GM19238 (cell line): Measurements from ENCODE around the gene ENDOG.
"Not testable (repeated sequence)": the region's sequence is repeated elsewhere in the genome, so short reads cannot be mapped to it uniquely, and the experiment has no call there.

Experiments used
- DNase-seq: peaks from one replicate; pipeline ENCODE4 v3.0.0; 2011; ENCODE audit warnings: low spot score; ENCODE audit not compliant: insufficient read length

Gene ENDOG

DNA sequence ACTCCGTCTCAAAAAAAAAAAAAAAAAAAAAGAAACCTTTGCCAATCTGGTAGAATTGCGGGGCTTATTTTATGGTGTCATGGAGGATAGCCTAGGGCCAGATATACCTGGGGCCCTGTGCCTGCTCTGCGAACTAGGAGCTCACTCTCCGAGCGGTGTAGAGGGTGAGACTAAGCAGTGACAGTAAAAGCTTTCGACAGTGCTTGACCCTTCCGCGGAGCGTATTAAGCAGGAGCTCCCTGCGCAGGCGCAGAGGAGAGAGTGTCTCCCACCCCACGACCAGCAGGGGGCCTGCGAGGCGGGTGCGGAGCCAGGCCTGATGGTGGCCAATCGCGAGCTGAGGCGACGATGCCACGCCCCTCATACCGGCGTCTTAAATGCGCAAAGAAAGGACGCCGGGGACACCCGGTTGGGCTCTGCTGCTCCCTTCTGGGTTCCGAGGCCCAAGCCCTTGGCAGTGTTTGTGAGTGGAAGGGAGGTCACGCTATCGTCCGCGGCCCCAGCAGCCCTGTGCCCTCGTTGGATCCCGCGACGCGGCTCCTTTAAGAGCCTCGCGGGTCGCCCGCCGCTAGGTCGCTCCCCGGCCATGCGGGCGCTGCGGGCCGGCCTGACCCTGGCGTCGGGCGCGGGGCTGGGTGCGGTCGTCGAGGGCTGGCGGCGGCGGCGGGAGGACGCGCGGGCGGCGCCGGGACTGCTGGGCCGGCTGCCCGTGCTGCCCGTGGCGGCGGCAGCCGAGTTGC is at the start of gene ENDOG:
Gene ENDOG (plus strand): TSS at position 402 of the 740 bp plus-strand sequence. CDS start 185 bp downstream, at position 587.
- peak; percentile 100 for DNase-seq

DNA sequence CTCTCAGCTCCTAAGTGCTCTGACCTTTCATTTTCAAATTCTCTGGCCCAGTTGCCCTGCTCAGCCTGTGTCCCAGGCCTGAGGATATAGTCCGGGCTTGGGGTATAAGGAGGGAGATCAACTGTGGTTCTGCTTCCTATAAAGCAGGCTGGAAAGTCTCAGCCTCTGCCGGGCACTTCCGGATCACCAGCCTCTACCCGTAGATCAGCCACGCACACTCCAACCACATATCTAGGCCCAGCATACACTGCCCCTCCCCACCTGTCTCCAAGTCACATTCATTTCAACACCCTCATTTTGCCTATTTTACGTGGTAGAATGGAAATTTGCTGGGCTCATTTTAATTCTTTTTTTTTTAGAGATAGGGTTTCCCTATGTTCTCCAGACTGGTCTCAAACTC is 49.7 kb upstream of the ENDOG start:
- no peak for DNase-seq

DNA sequence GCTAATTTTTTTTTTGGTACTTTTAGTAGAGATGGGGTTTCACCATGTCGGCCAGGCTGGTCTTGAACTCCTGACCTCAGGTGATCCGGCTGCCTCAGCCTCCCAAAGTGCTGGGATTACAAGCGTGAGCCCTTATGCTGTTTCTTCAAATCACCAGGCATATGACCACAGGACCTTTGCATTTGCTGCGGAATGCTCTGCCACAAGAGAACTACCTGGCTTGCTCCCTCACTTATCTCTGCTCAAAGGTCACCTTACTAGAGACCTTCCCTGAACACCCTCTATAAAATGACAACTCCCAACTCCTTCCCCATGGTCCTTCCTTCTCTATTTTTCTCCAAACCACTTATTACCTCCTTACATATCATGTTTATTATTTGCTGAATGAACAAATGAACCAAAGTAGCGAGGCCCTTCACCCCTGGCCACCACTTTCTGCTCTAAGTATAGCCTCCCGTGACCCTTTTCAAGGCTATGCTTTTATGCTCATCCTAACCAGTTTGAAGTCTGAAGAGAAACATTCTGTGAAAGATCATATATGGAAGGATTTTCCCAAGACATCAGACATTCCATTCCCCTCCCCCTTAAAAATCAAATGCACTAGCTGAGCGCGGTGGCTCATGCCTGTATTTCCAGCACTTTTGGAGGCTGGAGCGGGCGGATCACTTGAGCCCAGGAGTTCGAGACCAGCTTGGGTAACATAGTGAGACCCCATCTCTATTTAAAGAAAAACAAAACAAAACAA is 47.8 kb upstream of the ENDOG start:
- no peak for DNase-seq

DNA sequence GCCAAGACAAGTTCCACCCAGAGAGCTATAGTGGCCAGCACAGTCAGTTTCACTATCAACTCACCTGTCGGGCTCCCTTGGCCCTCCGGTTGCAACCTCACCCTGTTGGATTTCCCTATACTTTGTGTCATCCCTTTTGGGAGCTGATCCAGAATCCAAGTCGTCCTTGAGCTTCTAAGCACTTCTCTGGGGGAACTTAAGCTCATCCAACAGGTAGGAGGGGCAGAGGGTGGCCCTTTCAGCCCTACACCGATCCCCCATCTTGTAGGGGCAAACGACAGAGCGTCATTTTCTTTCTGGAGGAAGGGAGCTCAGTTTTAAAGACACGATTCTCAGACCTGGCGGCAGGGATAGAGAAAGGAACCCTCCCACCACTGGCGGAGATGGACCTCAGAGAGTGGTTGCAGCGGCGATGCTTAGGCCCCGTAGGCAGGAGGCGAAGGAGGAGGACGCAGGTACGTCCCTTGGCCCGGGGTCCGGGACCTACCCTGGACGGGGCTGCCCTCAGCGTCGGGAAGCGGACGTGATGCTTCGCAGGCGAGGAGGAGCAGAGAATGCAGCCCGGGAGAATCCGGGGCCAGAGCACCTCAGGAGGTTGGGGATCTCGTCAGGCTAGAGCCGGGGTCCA is 47.1 kb upstream of the ENDOG start:
- no peak for DNase-seq

DNA sequence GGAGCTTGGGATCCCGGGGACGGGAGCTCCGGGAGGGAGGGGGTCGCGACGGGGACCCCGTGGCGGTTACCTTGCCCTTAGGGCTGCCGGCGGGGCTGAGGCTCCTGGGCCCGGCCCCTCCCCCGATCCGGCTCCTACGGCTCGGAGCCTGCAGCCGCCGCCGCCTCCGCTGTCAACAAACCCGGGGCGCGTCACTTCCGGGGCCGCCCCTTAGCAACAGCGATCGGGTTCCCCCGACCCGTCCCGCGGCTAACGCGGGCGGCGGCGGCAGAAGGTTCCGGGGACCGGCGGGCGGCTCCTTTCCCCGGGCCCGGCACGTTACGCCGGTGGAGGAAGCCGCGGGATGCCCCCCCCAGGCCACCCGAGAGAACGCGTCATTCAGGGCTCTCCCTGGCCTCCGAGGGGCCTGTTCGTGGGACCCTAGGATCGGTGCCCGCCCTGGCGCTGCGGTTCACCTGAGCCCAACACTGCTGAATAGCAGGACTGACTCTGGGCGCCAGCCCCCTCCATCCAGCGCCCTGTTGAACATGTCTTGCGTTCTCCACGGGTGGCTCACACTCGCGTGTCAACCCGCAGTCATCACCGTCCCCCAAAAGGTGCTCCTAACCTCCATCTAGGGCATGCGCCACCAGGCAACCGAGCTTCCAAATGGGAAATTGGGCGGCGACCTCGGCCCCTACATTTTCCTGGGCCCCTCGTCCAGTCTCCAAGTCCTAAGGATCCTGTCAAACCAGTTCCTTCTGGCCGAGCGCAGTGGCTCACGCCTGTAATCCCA is 46.4 kb upstream of the ENDOG start, which contains the start of gene ZER1:
Gene ZER1 (minus strand): TSS at position 183 of the 775 bp plus-strand sequence. CDS start 16,362 bp downstream, outside the sequence.
- DNase-seq, result peak; percentile 97

DNA sequence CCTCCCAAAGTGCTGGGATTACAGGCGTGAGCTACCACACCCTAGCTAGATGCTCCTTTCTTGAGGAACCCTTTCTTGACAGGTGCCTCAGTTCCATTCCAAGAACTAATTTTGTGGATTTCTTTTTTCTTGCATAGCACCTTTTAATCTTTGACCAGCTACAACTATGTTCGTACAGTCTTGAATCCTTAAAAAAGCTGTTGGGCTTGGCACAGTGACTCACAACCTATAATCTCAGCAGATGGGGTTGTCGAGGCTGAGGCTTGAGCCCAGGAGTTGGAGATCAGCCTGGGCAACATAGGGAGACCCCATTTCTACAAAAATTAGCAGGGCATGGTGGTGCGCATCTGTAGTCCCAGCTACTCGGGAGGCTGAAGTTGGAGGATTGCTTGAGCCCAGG is 45.3 kb upstream of the ENDOG start:
- no peak for DNase-seq

DNA sequence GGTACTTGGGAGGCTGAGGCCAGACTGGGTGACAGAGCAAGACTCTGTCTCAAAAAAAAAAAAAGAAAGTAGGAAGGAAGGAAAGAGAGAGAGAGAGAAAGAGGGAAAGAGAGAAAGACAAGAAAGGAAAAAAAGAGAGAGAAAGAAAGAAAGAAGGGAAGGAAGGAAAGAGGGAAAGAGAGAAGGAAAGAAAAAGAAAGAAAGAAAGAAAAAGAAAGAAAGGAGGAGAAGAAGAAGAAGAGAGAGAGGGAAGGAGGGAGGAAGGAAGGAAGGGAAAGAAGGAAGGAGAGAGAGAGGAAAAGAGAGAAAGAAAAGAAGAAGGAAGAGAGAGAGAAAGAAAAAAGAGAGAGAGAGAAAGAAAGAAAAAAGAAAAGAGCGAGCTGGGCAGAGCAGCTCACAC is 43.5 kb upstream of the ENDOG start:
- DNase-seq, result no peak

DNA sequence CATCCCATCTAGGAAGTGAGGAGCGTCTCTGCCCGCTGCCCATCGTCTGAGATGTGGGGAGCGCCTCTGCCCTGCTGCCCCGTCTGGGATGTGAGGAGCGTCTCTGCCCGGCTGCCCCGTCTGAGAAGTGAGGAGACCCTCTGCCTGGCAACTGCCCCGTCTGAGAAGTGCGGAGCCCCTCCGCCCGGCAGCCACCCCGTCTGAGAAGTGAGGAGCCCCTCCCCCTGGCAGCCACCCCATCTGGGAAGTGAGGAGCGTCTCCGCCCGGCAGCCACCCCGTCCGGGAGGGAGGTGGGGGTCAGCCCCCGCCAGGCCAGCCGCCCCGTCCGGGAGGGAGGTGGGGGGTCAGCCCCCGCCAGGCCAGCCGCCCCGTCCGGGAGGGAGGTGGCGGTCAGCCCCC is 38.2 kb upstream of the ENDOG start:
- DNase-seq, result not testable (repeated sequence)

DNA sequence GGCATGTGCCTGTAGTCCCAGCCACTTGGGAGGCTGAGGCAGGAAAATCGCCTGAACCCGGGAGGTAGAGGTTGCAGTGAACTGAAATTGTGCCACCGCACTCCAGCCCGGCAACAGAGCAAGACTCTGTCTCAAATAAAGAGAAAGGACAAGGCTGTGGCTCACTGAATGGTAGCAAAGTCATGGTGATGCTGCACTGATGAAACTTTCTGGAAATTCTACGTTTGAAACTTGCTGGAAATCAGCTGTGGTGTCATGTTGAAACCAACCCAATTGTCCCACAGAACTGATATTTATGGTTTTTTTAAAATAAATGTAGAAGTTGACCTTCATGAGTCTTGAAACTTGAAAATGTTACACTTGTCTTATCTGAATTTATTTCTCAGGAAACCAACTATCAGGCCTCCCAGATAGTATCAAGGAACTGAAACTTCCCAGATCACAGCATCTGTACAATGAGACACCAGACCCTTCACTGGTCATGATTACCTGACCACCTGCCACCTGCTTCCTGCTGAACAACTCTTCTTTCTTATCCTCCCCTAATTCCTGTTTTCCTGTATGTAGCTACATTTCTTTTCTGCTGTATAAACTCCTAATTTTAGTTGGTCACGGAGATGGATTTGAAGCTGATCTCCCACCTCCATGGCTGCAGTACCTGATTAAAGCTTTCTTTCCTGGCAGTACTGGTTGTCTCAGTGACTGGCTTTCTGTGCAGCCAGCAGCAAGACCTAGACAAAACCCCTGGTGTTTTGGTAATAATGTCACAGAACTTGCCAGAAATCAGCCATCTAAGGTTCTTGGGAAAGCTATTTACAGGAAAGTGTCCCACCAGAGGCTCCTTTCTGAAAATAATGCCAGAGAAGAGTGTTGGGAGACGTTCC is 36.9 kb upstream of the ENDOG start:
- no peak for DNase-seq

DNA sequence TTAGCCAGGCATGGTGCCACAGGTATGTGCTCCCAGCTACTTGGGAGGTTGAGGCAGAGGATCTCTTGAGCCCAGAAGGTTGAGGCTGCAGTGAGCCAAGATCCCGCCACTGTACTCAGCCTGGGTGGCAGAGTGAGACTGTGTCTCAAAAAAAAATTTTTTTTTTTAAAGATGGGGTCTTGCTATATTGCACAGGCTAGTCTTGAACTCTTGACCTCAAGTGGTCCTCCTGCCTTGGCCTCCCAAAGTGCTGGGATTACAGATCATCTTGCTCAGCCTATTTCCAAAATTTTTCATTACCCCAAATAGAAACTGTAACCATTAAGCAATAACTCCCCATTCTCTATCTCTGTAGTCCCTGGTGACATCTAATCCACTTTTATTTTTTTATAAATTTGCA is 35.6 kb upstream of the ENDOG start:
- DNase-seq, result no peak

DNA sequence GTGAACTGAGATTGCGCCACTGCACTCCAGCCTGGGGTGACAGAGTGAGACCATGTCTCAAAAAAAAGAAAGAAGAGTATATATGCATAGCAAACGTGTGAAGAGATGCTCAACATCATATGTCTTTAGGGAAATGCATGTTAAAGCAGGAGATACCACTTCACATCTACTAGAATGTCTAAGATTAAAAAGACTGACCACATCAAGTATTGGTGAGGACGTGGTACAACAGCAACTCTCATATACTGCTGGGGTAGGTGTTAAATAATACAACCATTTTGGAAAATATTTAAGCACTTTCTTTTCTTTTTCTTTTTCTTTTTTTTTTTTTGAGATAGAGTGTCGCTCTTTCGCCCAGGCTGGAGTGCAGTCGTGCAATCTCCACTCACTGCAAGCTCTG is 32.9 kb upstream of the ENDOG start:
- no peak for DNase-seq

DNA sequence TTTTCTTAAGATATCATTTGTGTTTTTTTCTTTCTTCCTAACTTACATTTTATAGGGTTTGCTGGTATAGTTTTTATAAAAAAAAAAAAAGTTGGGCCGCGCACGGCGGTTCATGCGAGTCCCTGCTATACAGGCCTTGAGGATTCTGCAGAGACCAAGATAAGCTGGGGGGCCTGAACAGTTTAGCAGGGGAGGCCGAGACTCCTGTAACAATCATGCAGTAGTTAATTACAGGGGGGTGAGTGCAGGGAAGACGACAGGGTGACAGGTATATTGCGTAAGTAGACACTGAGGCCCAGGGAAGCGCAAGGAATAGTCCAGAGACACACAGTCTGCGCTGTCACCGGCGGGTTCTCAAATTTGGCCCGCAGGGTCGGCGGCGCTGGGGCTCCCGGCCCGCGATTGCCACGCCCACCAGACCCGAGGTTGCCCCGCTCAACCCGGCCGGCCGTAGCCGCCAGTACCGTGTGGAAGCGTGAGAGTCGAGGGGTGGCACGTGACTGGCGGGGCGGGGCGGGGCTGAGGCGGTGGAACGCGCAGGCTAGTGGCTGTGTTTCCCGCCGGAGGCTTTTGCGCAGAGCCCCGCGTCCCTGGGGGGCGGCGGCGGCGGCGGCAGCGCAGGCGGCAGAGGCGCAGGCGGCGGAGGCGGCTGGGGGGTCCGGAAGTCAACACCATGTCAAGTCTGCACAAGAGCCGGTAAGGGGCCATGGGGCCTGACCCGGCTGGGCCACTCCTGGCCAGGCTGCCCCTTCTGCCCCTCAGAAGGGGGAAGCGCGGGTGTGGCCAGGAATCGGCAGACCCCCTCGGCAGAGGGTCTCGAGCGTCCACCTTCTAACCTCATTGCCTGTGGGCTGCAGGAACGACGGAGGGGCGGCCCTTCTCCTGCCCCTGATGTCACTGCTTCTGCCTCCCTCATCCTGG is 31.4 kb upstream of the ENDOG start, which contains the start of gene TBC1D13:
Gene TBC1D13 (plus strand): TSS at position 573 of the 921 bp plus-strand sequence. CDS start 101 bp downstream, at position 674.
- peak; percentile 93 for DNase-seq

DNA sequence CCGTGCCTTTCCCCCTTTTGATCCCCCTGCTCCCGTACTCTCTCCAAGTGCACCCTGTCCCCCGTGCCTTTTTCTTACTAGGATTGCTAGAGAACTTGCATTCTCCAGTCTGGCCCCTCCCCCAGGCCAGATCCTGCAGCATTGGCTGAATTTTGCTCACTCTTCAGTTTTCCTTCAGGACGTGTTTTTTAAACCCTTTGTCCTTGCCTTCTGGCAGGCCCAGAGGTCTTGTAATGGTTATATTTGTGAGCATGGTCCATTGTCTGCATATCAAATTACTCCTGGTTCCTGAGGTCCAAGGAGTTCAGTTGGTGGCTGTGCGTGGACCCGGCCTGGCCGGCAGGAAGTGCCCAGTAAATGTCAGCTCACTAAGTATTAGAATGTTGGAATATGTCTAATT is 30.6 kb upstream of the ENDOG start:
- DNase-seq, result no peak

DNA sequence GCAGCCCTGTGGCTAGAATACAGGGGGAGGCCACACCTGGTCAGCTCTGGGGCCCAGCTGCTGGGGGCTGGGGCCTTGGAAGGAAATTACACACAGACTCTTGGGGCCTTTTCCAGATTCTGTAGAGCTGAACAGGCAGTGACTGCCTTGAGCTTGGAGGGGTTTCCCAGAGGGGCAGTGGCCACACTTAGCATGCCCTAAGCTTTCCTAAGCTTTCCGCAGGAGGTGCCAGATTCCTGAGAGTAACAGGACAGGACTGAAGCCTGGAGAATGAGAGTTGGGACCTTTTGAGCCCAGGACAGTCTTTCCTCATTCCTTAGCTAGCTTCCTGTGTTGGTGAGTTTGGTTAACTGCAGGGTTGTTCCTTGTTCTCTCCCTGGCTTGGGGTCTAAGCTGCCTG is 29.9 kb upstream of the ENDOG start:
- no peak for DNase-seq

DNA sequence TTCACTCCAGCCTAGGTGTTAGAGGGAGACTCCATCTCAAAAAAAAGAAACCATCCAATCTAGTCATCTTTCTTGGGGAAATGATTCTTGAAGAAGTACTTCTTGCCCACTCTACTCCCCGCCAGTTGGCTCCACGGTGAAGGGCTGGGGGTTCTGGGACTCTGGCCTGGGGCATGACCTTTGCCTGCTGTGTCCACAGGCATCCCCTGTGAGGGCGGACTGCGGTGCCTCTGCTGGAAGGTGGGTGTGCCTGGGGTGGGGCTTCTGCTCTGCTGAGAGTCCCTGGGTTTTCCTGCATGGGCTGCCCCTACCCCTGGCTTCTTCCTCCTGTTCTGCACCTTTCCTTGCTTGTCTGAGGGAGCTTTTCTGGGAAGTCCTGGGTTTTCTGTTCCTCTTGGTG is 27.8 kb upstream of the ENDOG start:
- no peak for DNase-seq

DNA sequence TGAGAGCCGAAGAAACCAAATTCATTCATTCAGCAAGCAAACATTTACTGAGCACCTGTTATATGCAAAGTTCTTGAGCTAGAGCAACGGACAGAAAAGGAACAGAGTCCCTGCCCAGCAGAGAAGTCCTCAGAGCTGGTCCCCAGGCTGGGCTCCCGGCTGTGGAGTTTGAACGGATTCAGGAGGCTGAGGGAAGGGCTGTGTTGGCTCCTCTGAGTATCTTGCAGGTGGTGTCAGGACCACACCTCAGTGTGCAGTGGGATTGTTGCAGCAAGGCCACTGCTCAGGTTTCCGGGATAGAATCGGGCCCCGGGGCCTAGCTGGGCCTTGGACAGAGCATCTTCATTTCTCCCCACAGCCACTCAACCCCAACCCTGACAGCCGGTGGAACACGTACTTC is 26.2 kb upstream of the ENDOG start:
- DNase-seq, result no peak

DNA sequence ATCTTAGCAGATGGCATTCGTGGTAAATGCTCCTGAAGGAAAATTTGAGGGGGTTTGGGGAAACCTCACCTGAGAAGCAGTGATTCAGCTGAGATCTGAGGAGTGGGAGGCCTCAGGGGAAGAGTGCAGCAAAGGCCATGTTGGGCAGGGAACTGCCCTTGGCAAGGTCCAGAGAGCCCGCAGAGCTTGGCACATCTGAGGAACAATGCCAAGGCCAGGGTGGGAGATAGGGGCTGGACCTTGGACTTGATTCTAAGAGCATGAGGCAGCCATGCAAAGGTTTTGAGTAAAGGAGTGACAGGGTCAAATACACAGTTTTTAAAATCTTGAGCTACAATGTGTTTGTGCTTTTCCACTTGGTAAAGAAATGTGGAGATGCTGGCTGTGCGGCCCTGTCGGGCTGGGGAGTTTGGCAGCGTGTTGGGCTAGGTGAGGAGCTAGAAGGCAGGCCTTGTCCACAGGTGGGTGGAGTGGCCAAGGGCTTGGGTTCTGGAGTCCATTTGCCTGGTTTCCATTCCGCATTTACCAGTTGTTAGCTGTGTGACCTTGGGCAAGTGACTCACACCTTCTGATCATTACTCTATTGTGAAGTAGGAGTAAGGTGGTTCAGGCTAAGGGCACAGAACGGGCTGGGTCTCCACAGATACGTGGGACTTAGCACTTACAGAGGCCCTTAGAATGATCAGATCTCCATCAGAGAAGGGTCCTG is 25.2 kb upstream of the ENDOG start:
- no peak for DNase-seq

DNA sequence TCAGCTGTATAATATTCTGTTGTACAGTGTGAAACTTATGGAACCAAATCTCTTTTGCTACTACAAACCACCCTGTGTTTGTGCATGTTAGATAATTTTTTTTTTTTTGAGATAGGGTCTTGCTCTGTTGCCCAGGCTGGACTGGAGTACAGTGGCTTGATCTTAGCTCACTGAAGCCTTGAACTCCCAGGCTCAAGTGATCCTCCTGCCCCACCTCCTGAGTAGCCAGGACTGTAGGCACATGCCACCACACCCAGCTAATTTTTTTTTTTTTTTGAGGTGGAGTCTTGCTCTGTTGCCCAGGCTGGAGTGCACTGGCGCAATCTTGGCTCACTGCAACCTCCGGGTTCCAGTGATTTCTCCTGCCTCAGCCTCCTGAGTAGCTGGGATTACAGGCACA is 23.3 kb upstream of the ENDOG start:
- not testable (repeated sequence) for DNase-seq

DNA sequence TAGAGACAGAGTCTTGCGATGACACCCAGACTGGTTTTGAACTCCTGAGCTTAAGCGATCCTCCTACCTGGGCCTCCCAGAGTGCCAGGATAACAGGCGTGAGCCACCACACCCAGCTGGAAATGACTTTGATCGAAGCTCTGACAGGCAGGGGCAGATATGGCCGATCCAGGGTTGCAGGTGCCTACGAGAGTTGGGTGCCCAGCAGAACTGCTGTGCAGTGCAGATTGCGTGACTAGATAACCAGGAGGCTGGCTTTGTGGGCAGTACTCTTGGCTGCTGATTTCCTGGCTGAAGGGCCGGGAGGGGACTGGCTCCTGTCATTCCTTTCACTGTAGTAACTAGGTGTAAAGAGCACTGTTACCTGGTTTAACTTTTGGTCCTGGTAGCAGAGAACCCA is 19.4 kb upstream of the ENDOG start:
- DNase-seq, result no peak
